ENCODE data around the gene NUTM1.
"Not testable (repeated sequence)": the region's sequence is repeated elsewhere in the genome, so short reads cannot be mapped to it uniquely, and the experiment has no call there.

GRCh38 chr15:34380491-34380890 lies 37.4 kb downstream of the NUTM1 start:
- TF ChIP-seq CTCF, POLR2A (IDR thresholded peaks at IDR 0.05): not testable (repeated sequence)
